CD4-positive, alpha-beta T cell treated with Interferon alpha-2 for 1 hour (primary cell): Measurements from ENCODE around the gene FAF1.
A peak's percentile ranks its signal among the peaks of the same experiment; 100 is the strongest.
"Not testable (repeated sequence)": the region's sequence is repeated elsewhere in the genome, so short reads cannot be mapped to it uniquely, and the experiment has no call there.

ENCODE experiments used
- DNase-seq, 2 donors: peaks; one replicate each; pipeline ENCODE4 v3.0.0-alpha.2; 2020 to 2022

The FAF1 gene

GRCh38 chr1:50901872-50902271, 58.2 kb downstream of the FAF1 start:
- DNase-seq: no peak

- no peak for DNase-seq
Observed at GRCh38 chr1:50898773-50899172, 61.3 kb downstream of the FAF1 start.

- DNase-seq: no peak
Observed at GRCh38 chr1:50894340-50894739, 65.7 kb downstream of the FAF1 start.

GRCh38 chr1:50893466-50893865, 66.6 kb downstream of the FAF1 start:
- DNase-seq: no peak

- not testable (repeated sequence) for DNase-seq
Observed at GRCh38 chr1:50887555-50887954, 72.5 kb downstream of the FAF1 start.

- DNase-seq: no peak
Observed at GRCh38 chr1:50880373-50880772, 79.7 kb downstream of the FAF1 start.

GRCh38 chr1:50879137-50879536, 80.9 kb downstream of the FAF1 start:
- DNase-seq: no peak

- DNase-seq: no peak
Observed at GRCh38 chr1:50878434-50878833, 81.6 kb downstream of the FAF1 start.

GRCh38 chr1:50877641-50878040, 82.4 kb downstream of the FAF1 start:
- no peak for DNase-seq

- DNase-seq: peak; percentile 63 to 68
Observed at GRCh38 chr1:50873458-50874187, 86.4 kb downstream of the FAF1 start.

GRCh38 chr1:50864845-50865244, 95.2 kb downstream of the FAF1 start:
- not testable (repeated sequence) for DNase-seq

- no peak for DNase-seq
Observed at GRCh38 chr1:50861772-50862171, 98.3 kb downstream of the FAF1 start.

- DNase-seq: no peak
Observed at GRCh38 chr1:50860702-50861101, 99.4 kb downstream of the FAF1 start.

GRCh38 chr1:50860256-50860655, 99.8 kb downstream of the FAF1 start:
- no peak for DNase-seq

GRCh38 chr1:50859657-50860056, 100.4 kb downstream of the FAF1 start:
- no peak for DNase-seq

GRCh38 chr1:50858761-50859160, 101.3 kb downstream of the FAF1 start:
- DNase-seq: no peak

- no peak for DNase-seq
Observed at GRCh38 chr1:50857702-50858101, 102.4 kb downstream of the FAF1 start.

- DNase-seq: no peak
Observed at GRCh38 chr1:50853325-50853724, 106.7 kb downstream of the FAF1 start.

GRCh38 chr1:50852889-50853288, 107.2 kb downstream of the FAF1 start:
- DNase-seq: no peak

GRCh38 chr1:50851466-50851865, 108.6 kb downstream of the FAF1 start:
- no peak for DNase-seq

GRCh38 chr1:50851034-50851433, 109.0 kb downstream of the FAF1 start:
- no peak for DNase-seq

- DNase-seq: no peak
Observed at GRCh38 chr1:50847303-50847702, 112.8 kb downstream of the FAF1 start.

- no peak for DNase-seq
Observed at GRCh38 chr1:50846224-50846839, 113.7 kb downstream of the FAF1 start.

- no peak for DNase-seq
Observed at GRCh38 chr1:50841791-50842387, 118.2 kb downstream of the FAF1 start.
